Erythroblast (primary cell): ENCODE results near the gene SYT1.

Experiments
- DNase-seq, 2 experiments: peaks; one replicate each; lab custom pipeline; 2025; lab: John Stamatoyannopoulos, UW
- GATA1 ChIP-seq: IDR thresholded peaks from 2 replicates; pipeline ENCODE4 v1.6.1; 2011; ENCODE audit warnings: low read depth, mild to moderate bottlenecking, control low read depth, low read length, moderate library complexity
- POLR2A ChIP-seq: IDR thresholded peaks from 2 replicates; pipeline ENCODE4 v1.6.1; 2011; ENCODE audit warnings: mild to moderate bottlenecking, low read length

The SYT1 gene

DNA sequence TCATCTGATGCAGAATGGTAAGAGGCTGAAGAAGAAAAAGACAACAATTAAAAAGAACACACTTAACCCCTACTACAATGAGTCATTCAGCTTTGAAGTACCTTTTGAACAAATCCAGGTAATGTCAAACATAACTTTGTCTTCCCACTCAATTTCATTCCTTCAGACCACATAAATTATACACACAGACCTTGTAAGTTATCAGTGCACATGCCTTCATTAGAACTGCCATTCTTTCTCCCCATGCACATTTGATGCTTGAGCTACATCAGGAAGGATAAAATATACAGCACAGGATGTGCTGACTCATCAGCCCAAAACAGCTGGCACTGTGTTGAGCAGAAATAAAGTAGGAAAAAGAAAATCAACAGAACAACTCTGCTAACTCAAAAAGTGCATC lies 579.5 kb downstream of the SYT1 start:
- TF ChIP-seq POLR2A (no peak), GATA1 (no peak)
- no peak for DNase-seq

DNA sequence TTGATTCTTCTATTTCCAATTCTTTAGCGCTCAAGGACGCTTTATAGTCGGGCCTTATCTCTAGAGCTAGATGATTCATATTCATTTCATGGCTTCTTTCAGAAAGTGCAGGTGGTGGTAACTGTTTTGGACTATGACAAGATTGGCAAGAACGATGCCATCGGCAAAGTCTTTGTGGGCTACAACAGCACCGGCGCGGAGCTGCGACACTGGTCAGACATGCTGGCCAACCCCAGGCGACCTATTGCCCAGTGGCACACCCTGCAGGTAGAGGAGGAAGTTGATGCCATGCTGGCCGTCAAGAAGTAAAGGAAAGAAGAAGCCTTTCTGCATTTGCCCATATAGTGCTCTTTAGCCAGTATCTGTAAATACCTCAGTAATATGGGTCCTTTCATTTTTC lies 584.2 kb downstream of the SYT1 start:
- DNase-seq: no peak
- TF ChIP-seq GATA1 (no peak), POLR2A (no peak)

DNA sequence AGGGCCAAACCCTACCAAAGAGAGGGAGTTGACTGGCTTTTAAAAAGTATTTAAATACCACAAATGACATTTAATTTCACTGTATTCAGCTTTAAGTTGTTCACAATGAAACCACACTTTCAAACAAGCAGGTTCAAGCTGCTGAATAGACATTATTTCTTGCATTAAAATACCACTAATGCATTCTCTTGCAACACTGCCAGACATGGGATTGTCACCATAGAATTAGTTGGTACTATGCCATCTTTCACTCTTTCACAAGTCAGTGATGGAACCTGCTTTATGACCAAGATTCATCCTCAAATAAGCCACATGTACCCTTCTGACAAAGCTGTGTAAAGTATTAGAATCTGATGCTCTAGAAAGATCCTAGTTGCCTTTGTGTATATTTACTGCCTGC lies 586.8 kb downstream of the SYT1 start:
- DNase-seq: no peak
- TF ChIP-seq POLR2A: no peak
- no peak for TF ChIP-seq GATA1

DNA sequence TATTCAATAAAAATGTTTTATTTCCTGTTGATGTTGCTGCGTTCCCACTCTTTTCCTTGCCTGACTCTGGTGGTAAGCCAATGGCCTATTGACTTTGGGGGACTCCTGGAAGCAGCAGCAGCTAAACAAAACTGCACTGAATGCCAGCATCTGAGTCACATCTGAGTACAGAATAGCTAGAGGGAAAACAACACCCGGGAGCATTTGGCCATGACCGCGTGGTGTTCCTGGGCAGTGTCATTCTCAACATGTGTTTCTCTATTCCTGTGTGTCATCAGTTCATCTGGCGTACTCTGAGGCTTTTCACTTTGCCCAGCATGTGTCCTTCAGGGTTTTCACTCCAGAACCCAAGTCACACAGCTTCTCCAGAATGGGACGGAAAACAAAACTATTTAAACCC lies 587.4 kb downstream of the SYT1 start:
- TF ChIP-seq GATA1 (no peak), POLR2A (no peak)
- no peak for DNase-seq

DNA sequence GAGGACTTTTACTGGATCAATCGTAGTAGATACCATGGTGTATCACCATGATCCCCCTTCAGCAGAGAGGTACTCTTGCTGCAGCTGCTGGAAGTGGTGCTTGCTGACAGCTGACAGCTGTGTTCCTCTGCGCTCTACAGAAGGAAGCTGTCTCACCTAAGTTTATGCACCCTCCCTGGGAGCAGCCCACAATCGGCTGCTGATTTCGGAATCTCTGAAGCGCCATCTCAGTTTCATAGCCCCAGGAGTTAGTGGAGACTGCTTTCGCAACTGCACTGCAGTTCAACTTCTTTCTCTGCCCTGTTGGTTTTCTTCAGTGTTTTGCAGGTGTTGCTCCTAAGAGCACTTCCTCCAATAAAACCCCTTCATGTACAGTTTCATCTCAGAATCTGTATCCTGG lies 588.3 kb downstream of the SYT1 start:
- TF ChIP-seq GATA1: no peak
- TF ChIP-seq POLR2A: no peak
- no peak for DNase-seq

DNA sequence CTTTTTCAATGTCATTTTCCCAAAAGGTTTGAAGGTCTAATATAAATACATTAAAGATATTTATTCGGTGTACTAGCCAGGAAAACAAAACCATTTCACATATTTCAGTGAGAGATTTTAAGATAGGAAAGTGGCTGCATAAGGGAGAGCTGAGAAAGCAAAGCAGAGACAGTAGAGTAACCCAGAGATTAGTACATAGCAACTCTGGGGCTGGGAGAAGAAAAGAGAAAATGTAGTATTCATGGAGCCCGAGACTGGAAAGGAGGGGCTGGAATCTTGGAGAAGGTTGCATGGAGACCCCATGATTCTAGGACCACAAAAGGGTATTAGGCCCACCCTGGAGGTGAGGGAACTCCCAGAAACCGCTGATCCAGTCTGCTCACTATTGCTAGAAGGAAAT lies 589.2 kb downstream of the SYT1 start:
- no peak for DNase-seq
- TF ChIP-seq POLR2A (no peak), GATA1 (no peak)

DNA sequence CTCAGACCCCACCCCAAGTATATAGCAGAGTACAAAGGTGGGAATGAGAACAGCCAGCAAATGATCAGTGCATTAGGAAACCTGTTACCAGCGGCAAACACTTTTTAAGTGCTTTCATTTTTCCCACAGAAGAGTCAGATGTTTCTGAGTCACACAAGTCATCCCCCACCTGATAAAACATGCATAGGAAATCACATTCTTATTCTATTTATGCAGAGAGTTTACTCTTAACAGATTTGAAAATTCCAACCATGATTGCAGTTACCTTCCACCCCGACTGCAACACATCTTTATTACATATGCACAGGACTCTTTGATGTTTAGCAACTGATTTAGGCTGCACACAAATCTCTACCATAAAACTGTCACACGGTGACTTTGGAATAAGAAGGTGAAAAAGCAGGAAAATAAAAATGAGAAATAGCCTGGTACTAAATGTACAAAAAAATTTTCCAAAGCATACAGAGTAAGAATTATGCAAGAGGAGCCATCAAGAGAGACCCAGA lies 589.8 kb downstream of the SYT1 start:
- no peak for DNase-seq
- TF ChIP-seq POLR2A (no peak), GATA1 (no peak)

DNA sequence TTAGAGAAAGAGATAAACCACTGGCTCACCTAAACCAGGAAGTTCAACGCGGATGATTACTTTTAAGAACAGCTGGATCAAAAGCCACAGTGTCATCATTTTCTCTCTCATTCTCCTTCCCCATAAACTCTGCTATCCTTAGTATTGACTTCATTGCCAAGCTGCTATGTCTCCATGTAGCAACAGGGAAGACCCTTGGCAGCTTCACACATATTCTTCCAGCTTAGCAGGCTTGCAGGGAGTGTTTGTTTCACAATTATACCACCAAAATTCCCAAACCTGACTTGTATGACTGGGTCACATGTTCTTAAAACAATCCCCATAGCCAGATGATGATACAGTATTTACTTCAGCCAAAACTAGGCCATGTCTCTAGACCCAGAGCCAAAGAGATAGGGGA lies 590.7 kb downstream of the SYT1 start:
- TF ChIP-seq GATA1 (no peak), POLR2A (no peak)
- DNase-seq: no peak

DNA sequence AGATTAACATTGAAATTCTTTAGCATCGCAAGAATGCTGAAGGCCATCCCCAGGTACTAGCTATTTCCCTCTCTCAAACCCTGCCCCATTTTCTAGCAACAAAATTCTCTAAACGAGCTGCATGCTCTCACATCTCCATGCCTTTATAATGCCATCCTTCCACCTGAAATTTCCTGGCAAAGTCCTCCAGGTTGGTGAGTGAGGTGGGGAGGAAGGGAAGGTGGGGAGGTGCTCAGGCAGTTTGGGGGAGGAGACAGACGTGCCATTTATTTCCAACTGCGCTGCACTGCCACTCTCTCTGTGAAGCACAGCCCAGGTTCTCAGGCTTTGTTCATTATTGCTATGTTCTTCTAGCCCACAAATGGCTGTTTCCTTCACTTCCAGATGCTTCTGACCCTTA lies 617.7 kb downstream of the SYT1 start:
- DNase-seq: no peak

DNA sequence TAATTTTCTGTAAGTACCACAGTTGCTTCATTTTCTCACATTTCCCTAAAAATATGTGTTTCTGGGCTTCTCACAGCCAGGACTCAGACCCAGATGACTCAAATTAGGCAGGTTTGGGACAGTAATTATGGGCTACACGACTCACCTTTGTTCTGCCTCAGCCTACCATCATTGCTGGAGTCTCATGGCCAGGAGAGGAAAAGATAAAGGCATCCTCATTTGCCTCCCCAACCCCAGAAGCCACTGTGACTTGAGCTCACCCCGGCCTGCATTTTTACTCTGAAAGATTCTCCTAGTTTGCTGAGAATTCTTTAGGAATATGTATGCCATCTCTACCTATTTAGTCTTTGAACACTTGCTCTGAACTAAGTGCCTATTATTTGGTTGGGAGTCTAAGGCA lies 618.3 kb downstream of the SYT1 start:
- no peak for DNase-seq
- TF ChIP-seq POLR2A (no peak), GATA1 (no peak)

More for the DNA sequence above, 617.7 kb downstream of the SYT1 start:
- TF ChIP-seq GATA1 (no peak), POLR2A (no peak)

DNA sequence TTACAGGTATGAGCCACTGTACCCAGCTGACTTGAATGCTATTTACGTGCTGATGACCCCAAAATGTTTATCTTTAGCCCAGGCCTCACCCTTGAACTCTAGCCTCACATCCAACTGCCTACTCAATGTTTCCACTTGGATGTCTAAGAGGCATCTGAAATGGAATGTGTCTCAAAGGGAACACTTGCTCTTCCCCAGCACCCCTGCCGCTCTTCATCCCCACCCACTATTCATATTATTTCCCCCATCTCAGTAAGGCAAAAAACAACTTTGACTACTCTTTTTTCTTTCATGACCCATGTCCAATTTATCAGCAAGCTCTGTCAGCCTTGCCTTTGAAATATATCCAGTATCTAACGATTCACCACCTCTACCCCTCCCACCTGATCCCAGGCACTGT lies 621.6 kb downstream of the SYT1 start:
- TF ChIP-seq GATA1: no peak
- no peak for TF ChIP-seq POLR2A
- no peak for DNase-seq

DNA sequence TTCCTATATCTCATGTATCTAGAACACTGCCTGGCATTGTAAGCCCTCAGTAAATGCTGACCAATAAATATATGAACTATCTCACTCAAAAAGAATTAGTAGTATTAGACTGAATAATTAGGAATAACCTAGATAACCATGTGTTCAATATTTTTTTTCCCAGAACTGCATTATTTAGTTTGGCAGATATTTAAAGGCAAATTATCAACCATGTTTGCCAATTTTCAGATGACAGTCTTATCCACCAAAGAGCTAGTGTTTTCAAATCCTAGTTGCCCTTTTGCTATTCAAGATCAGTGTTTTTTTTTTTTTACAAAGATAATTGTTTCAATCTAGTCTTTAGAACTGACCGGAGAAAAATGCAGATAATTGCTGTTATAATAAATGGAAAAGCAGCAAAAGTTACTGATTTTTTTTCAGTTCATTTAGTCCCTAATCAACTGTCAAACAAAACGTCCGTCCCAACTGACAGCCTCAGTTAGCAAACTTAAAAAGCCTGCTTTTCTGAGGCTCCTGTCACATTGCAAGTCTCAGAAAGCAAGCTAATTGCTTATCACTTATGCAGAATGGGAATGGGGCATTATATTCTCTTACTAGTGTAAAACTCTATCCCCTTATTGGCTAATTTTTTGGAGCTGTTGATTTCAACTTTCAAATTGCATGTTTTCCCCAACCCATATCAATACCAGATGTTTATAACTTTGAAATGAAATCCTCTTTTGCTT lies 623.0 kb downstream of the SYT1 start:
- no peak for DNase-seq
- TF ChIP-seq GATA1 (no peak), POLR2A (no peak)
